Activated B cell treated with CpG ODN at 0.5 μM for 24 hours (primary cell): ENCODE data around the gene EOLA1. TPM values are rescaled to one million over a fixed set of nuclear protein-coding genes. Genes with fewer than 3 reads are reported as not detected.
"Not testable (repeated sequence)": the region's sequence is repeated elsewhere in the genome, so short reads cannot be mapped to it uniquely, and the experiment has no call there.

Source experiments
- ATAC-seq: fragments of 200-7000 bp; cut with Tn5 transposase; one replicate; pipeline ENCODE4 v1.10.0; 2021; ENCODE audit warnings: low read depth, mild to moderate bottlenecking, moderate library complexity
- CTCF ChIA-PET: fragments of 350-600 bp; sonication (Branson Sonifier 250); formaldehyde crosslinking; loops from one replicate; lab custom pipeline; 2021; ENCODE audit warnings: antibody characterized with exemption; lab: Charles Lee
- POLR2A ChIA-PET: fragments of 350-600 bp; sonication (Branson Sonifier 250); formaldehyde crosslinking; loops from one replicate; lab custom pipeline; 2021; ENCODE audit warnings: antibody characterized with exemption; lab: Charles Lee
- DNase-seq: peaks from one replicate; pipeline ENCODE4 v3.0.0; 2022
- H3K27ac Mint-ChIP-seq: one replicate; pipeline ENCODE4 v1.8.0; 2020; ENCODE audit warnings: mixed read lengths
- H3K27me3 Mint-ChIP-seq: one replicate; pipeline ENCODE4 v1.8.0; 2021; ENCODE audit warnings: mixed read lengths
- H3K36me3 Mint-ChIP-seq: one replicate; pipeline ENCODE4 v1.8.0; 2021; ENCODE audit warnings: low read depth, mixed read lengths
- H3K4me1 Mint-ChIP-seq: one replicate; pipeline ENCODE4 v1.8.0; 2021; ENCODE audit warnings: mixed read lengths
- H3K4me3 Mint-ChIP-seq: one replicate; pipeline ENCODE4 v1.8.0; 2020; ENCODE audit warnings: mild to moderate bottlenecking, mixed read lengths
- H3K9me3 Mint-ChIP-seq: one replicate; pipeline ENCODE4 v1.8.0; 2020; ENCODE audit warnings: mixed read lengths
- intact Hi-C: fragments of 100-400 bp; cut with micrococcal nuclease; formaldehyde crosslinking; loops from one replicate; pipeline ENCODE4 v1.15.1; 2024
- total RNA-seq: library from RNA; stranded (reverse); gene quantifications from 2 replicates; pipeline ENCODE4 v1.2.3, GENCODE V29; 2022
- TF ChIP-seq, protein P1 (sequence below): fragments of 200-600 bp; IDR thresholded peaks from one replicate; pipeline ENCODE4 v1.8.0; 2022; ENCODE audit warnings: antibody characterized with exemption, mild to moderate bottlenecking

The EOLA1 gene
- total RNA-seq, 1 donor from 2014 or later: 22.8 TPM

DNA sequence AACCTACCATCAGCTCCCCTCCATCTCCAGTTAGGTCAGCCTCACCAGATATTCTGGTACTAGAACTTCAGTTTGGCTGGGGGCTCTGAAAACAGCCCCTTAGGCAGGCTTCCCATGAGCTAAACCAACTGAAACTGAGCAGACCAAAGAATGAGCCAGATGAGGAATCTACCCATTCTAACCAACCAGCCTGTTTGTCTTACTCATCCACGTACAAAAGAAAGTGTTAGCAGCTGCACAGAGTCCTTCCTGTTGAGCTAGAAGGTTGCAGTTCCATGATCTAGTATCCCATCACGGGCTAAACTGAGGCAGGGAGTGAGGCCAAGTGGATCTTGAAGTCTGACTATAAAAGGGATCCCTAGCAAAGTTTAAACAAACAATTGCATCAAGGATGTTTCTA is 29.0 kb downstream of the EOLA1 start:
- Mint-ChIP-seq H3K27me3 (peaks cover 6% of the 10 kb centered on the region), H3K27ac (no peak overlapping the region), H3K36me3 (no peaks in the 10 kb centered on the region), H3K4me1 (no peaks in the 10 kb centered on the region), H3K4me3 (no peak overlapping the region), H3K9me3 (no peaks in the 10 kb centered on the region)
- TF ChIP-seq, protein P1, sequence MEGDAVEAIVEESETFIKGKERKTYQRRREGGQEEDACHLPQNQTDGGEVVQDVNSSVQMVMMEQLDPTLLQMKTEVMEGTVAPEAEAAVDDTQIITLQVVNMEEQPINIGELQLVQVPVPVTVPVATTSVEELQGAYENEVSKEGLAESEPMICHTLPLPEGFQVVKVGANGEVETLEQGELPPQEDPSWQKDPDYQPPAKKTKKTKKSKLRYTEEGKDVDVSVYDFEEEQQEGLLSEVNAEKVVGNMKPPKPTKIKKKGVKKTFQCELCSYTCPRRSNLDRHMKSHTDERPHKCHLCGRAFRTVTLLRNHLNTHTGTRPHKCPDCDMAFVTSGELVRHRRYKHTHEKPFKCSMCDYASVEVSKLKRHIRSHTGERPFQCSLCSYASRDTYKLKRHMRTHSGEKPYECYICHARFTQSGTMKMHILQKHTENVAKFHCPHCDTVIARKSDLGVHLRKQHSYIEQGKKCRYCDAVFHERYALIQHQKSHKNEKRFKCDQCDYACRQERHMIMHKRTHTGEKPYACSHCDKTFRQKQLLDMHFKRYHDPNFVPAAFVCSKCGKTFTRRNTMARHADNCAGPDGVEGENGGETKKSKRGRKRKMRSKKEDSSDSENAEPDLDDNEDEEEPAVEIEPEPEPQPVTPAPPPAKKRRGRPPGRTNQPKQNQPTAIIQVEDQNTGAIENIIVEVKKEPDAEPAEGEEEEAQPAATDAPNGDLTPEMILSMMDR: no peak
- DNase-seq: no peak
- POLR2A ChIA-PET: no interaction called here
- no peak for ATAC-seq
- intact Hi-C loops: no loop called here
- CTCF ChIA-PET: no interaction called here

DNA sequence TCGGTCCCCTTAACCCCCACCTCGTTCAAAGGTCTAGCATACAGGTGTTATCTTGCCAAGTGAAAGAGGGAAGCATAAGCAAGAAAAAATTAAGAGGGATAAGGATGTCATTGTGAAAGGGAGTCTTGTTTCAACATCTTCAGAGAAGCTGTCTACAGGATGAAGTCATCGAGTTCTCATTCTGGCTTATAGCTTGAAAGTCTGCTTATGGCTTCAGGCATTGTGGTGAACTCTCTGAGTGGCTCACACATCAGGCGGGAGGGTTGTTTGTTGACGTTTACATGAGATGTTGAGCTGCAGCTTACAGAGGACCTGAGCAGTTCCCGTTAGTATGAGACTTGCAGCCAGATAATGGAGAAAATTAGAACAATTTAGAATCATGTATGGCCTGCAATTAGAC is 29.9 kb downstream of the EOLA1 start:
- H3K9me3 Mint-ChIP-seq: no peaks in the 10 kb centered on the region
- TF ChIP-seq, protein P1: no peak
- ChIA-PET POLR2A (no interaction called here), CTCF (no interaction called here)
- H3K36me3 Mint-ChIP-seq: no peaks in the 10 kb centered on the region
- H3K27me3 Mint-ChIP-seq: peaks cover 6% of the 10 kb centered on the region
- no peak overlapping the region for H3K27ac Mint-ChIP-seq
- intact Hi-C loops: no loop called here
- H3K4me3 Mint-ChIP-seq: no peak overlapping the region
- no peak for DNase-seq
- no peak for ATAC-seq
- no peaks in the 10 kb centered on the region for H3K4me1 Mint-ChIP-seq

DNA sequence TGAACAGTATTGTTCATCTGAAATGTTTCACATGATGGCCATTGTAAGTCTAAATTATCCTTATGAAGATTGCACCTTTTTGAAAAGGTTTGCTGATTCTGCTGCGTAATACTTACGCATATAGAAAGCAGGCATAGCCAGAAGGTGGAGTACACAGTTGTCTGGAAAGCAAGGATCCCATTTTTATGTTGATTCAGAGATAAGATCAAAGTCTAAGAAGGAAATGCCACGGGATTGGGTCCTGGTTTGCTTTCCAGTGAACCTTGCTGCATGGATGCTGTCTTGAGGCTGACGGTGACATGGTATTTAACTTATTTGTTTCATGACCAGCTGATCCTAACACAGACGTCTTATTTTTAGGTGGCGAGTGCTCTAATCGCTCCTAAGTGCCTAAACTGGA is 31.0 kb downstream of the EOLA1 start:
- ATAC-seq: no peak
- TF ChIP-seq, protein P1: no peak
- Mint-ChIP-seq H3K27ac (no peak overlapping the region), H3K4me3 (no peak overlapping the region), H3K4me1 (no peaks in the 10 kb centered on the region), H3K9me3 (no peaks in the 10 kb centered on the region), H3K27me3 (peaks cover 6% of the 10 kb centered on the region), H3K36me3 (no peaks in the 10 kb centered on the region)
- no peak for DNase-seq
- intact Hi-C loops: no loop called here
- CTCF ChIA-PET: no interaction called here
- POLR2A ChIA-PET: no interaction called here

DNA sequence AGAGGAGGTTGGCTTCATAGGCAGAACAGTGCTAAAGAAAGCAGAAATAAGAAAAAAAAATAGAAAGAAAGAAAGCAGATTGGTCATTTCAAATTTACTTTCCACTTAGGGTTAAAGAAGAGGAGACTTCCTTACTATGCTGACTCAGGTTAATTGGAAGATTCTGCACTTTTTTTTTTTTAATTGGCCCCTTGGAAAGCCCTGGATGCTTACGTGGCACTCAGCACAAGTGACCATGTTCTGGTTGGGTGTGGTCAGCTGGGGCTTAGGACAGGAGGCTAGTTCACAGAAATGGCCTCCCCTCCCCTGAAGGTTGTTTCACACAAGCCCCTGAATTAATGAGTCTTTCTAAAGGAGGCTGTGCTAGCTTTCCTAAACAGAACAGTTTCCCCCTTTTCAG is 31.9 kb downstream of the EOLA1 start:
- CTCF ChIA-PET: no interaction called here
- H3K4me3 Mint-ChIP-seq: no peak overlapping the region
- no peak overlapping the region for H3K27ac Mint-ChIP-seq
- POLR2A ChIA-PET: no interaction called here
- H3K27me3 Mint-ChIP-seq: peaks cover 6% of the 10 kb centered on the region
- no peaks in the 10 kb centered on the region for H3K36me3 Mint-ChIP-seq
- ATAC-seq (no peak), DNase-seq (no peak)
- no peaks in the 10 kb centered on the region for H3K4me1 Mint-ChIP-seq
- intact Hi-C loops: no loop called here
- TF ChIP-seq, protein P1: no peak
- no peaks in the 10 kb centered on the region for H3K9me3 Mint-ChIP-seq

DNA sequence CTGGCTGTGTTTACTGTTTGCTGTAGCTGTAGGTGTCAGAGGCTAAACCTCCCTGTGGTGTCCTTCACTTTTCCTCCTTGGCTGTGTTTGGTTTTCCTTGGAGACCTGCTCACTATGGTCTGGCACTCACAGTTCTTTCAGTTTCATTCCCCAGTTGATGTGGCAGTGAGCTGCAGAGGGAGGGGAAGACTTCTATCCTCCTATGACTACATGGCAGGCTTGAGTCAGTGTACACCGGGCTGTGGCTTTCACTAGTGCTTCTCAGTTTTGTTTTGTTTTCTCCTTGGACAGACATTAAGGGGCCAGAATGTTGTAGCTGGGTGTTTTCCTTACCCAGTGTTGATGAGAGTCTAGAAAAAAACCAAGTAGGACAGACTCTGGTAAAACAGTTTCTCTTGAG is 32.6 kb downstream of the EOLA1 start:
- H3K27ac Mint-ChIP-seq, H3K36me3 Mint-ChIP-seq, POLR2A ChIA-PET, H3K9me3 Mint-ChIP-seq, ATAC-seq, H3K4me3 Mint-ChIP-seq, CTCF ChIA-PET, DNase-seq, H3K27me3 Mint-ChIP-seq, H3K4me1 Mint-ChIP-seq, intact Hi-C loops: not testable (repeated sequence)

DNA sequence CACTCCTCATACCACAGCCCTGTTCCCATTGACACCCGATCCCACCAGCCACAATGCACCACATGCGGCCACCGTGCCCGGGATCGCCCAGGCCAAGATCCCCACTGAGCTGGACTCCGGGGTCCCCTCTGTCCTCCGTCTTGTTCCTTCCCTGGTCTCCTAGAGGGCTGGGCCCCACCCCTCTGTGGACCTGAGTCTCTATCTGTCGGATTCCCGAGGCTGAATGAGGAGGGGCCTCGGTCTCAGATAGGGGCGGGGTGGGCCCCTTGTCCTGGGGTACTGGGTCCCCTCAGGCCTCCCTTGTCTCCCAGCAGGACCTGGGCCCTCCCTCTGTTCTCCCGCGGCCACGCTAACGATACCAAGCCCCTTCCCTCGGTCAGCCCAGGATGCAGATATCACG is 44.8 kb downstream of the EOLA1 start:
- H3K27ac Mint-ChIP-seq, H3K27me3 Mint-ChIP-seq, DNase-seq, POLR2A ChIA-PET, intact Hi-C loops, ATAC-seq, H3K4me1 Mint-ChIP-seq, H3K36me3 Mint-ChIP-seq, H3K9me3 Mint-ChIP-seq, H3K4me3 Mint-ChIP-seq, CTCF ChIA-PET: not testable (repeated sequence)

DNA sequence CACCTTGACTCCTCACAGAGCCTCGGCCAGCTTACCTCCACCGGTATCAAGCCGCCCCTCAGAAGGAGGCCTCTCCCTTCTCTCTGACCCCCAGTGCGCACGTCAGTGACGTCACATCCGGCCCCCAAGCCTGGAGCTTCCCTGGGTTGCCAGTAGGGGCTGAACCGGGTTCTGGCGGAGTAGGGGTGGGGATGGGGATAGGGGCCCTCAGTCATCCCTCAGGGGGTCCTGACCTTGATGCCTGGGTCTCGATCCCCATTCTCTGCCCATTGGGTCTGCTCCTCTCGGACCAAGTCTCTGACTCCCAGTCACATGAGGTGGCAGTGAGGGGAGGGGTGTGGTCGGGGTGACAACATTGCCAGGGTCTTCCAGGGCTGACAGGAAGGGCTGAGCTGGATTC is 46.5 kb downstream of the EOLA1 start, which contains the start of gene MAGEA9B:
TSS of gene MAGEA9B (minus strand) at position 101 of the 400 bp plus-strand sequence. CDS start 4,280 bp downstream, outside the sequence.
- CTCF ChIA-PET, H3K4me3 Mint-ChIP-seq, H3K27ac Mint-ChIP-seq, DNase-seq, H3K9me3 Mint-ChIP-seq, POLR2A ChIA-PET, H3K27me3 Mint-ChIP-seq, intact Hi-C loops, ATAC-seq, H3K4me1 Mint-ChIP-seq, H3K36me3 Mint-ChIP-seq: not testable (repeated sequence)

DNA sequence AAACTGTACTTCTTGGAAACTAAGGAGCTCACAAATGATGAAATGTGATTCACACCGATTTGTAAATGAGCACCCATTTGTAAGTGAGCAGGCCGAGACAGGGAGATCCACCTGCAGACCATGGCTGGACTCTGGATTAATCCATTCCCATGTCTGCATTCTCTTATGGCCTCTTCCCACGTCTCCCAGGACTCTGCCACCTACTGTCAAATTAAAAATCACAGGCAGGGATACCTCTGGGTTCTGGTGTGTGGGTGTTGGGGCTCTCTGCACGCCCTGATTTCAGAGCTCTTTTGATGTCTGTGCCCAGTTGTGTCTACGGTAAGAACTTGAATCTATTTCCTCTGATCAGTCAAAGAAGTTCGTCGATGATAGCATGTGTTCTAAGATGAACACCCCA is 50.2 kb downstream of the EOLA1 start:
- H3K27me3 Mint-ChIP-seq, H3K36me3 Mint-ChIP-seq, H3K4me3 Mint-ChIP-seq, POLR2A ChIA-PET, DNase-seq, CTCF ChIA-PET, ATAC-seq, intact Hi-C loops, H3K4me1 Mint-ChIP-seq, H3K27ac Mint-ChIP-seq, H3K9me3 Mint-ChIP-seq: not testable (repeated sequence)

DNA sequence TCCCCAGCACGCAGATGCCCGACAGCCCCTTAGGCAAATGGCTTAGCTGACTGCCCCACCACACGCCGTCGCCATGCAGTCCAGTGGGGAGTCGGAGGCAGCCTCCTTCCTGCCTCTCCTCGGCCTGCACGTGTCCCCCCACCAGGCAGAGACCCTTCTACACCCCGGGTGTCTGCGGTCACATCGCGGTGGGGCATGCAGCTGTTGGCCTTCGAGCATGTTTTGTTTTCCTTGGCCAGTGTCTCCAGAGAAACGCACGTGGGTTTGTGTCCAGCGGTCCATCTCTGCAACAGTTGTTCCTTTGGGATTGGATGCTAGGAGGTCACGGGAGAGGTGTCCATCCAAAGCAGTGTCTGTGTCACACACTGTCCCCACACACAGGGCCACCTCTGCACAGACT is 54.4 kb downstream of the EOLA1 start, which contains the start of gene HSFX2:
TSS of gene HSFX2 (minus strand) at position 101 of the 400 bp plus-strand sequence. CDS start 614 bp downstream, outside the sequence.
- ATAC-seq, DNase-seq, H3K27ac Mint-ChIP-seq, CTCF ChIA-PET, intact Hi-C loops, POLR2A ChIA-PET, H3K36me3 Mint-ChIP-seq, H3K27me3 Mint-ChIP-seq, H3K9me3 Mint-ChIP-seq, H3K4me1 Mint-ChIP-seq, H3K4me3 Mint-ChIP-seq: not testable (repeated sequence)
